ENCODE results near the gene SCGB1C2. TPM values are rescaled to one million over a fixed set of nuclear protein-coding genes. Genes with fewer than 3 reads are reported as not detected.

SCGB1C2 gene
- total and polyA plus RNA-seq, 2 donors (not counting 3 experiments of a cell fraction or from before 2014, with no cell fraction given) = not detected

DNA sequence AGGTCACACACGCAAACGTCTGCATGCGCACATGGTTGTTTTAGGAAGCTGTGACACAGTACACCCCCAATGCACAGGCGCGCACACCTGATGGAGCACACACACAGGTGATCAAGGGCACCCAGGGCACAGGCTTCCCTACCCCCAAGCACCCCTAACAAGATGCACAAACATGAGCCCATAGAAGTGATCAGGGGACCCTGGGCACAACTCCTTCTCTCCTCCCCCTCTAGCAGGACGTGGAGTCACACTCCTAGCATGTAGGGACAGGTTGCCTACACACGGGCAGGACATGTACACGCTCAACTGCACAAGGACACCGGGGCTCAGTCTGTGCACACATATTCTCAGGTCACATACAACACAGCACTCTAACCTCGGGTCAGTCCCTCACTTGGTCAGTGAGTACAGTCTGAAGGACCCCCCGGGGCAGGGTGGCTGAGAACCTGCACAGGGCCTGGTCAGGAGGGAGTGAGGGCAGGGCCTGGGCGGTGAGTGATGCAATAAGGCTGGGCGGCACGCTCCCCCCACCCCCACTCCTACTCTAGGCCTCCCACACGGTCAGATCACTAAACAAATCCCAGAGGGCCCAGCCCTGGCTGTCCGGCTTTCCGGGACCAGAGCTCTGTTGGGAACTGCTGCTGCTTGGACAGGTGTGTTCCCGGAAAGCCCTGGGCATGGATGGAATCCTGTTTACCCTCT, 44.8 kb downstream of the SCGB1C2 start:
- Histone ChIP-seq H3K36me3 (ENCODE audit: control insufficient read depth in 2 of 2, extremely low read depth in 1 of 2, insufficient read depth in 2 of 2, low read length in 2 of 2) (no peaks in the 10 kb centered on the region), H3K9me1 (replicated peaks; ENCODE audit: control insufficient read depth, extremely low read depth, insufficient read depth, low read length) (no peaks in the 10 kb centered on the region), H3K27me3 (ENCODE audit: control insufficient read depth in 2 of 2, insufficient read depth in 2 of 2, low read length in 2 of 2) (peaks cover 44 to 51% of the 10 kb centered on the region in 2 experiments), H3K4me3 (replicated peaks in 1 of 3; ENCODE audit: insufficient read depth in 1 of 3, low read depth in 1 of 3, low read length in 3 of 3) (no peak overlapping the region), H3K9ac (replicated peaks; ENCODE audit: extremely low read depth, insufficient read depth, low read length) (no peak overlapping the region), H2AFZ (ENCODE audit: low read depth, low read length) (no peak overlapping the region), H4K20me1 (replicated peaks; ENCODE audit: control insufficient read depth, extremely low read depth, insufficient read depth, low read length) (no peaks in the 10 kb centered on the region), H3K4me2 (ENCODE audit: insufficient read depth, low read length) (no peak overlapping the region), H3K4me1 (ENCODE audit: control insufficient read depth, extremely low read depth, insufficient read depth, low read length) (no peaks in the 10 kb centered on the region), H3K9me3 (replicated peaks; ENCODE audit: control insufficient read depth, insufficient read depth, low read length) (no peaks in the 10 kb centered on the region), H3K27ac (ENCODE audit: insufficient read depth, low read depth, low read length) (no peak overlapping the region), H3K79me2 (ENCODE audit: control insufficient read depth, insufficient read depth, low read length) (no peaks in the 10 kb centered on the region)
- intact Hi-C loops (cut with micrococcal nuclease) (no loop called here), dilution Hi-C loops (cut with MboI; ENCODE audit: extremely low pct_ligation_motif_present, low sequenced_read_pairs) (no loop called here)
- FAIRE-seq (no peak), DNase-seq (ENCODE audit: low read depth, low spot score) (no peak)
- CTCF ChIA-PET = interaction anchor here (1.1 to 1.3 kb wide), 3 partner anchors 9 to 230 kb away, joined by 3 to 6 read pairs (median 4); no protein-coding TSS in a partner anchor
- BruUV-seq (replicated peaks) = no TSS peak
- TF ChIP-seq, protein P1, sequence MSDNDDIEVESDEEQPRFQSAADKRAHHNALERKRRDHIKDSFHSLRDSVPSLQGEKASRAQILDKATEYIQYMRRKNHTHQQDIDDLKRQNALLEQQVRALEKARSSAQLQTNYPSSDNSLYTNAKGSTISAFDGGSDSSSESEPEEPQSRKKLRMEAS (IDR thresholded peaks at IDR 0.05; ENCODE audit: insufficient read depth, insufficient read length) = no peak
- TF ChIP-seq, protein P2, sequence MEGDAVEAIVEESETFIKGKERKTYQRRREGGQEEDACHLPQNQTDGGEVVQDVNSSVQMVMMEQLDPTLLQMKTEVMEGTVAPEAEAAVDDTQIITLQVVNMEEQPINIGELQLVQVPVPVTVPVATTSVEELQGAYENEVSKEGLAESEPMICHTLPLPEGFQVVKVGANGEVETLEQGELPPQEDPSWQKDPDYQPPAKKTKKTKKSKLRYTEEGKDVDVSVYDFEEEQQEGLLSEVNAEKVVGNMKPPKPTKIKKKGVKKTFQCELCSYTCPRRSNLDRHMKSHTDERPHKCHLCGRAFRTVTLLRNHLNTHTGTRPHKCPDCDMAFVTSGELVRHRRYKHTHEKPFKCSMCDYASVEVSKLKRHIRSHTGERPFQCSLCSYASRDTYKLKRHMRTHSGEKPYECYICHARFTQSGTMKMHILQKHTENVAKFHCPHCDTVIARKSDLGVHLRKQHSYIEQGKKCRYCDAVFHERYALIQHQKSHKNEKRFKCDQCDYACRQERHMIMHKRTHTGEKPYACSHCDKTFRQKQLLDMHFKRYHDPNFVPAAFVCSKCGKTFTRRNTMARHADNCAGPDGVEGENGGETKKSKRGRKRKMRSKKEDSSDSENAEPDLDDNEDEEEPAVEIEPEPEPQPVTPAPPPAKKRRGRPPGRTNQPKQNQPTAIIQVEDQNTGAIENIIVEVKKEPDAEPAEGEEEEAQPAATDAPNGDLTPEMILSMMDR (IDR thresholded peaks at IDR 0.05; ENCODE audit: extremely low read depth in 1 of 2, insufficient read depth in 1 of 2, low read depth in 1 of 2, low read length in 2 of 2) = no peak
- TF ChIP-seq POLR2AphosphoS5 (IDR thresholded peaks at IDR 0.05; ENCODE audit: insufficient read depth, low read depth, low read length) (no peak), JUN (IDR thresholded peaks at IDR 0.05; ENCODE audit: borderline replicate concordance, insufficient read depth, insufficient read length, low read depth) (no peak), POLR2A (IDR thresholded peaks at IDR 0.05; ENCODE audit: low read depth, low read length) (no peak), FOS (IDR thresholded peaks at IDR 0.05; ENCODE audit: borderline replicate concordance, insufficient read depth, low read length) (no peak), MYC (IDR thresholded peaks at IDR 0.05; ENCODE audit: low read depth, low read length) (no peak), GATA2 (IDR thresholded peaks at IDR 0.05; ENCODE audit: insufficient read depth, insufficient read length, low read depth, low read length) (no peak), EZH2 (IDR thresholded peaks at IDR 0.05; ENCODE audit: borderline replicate concordance, low read depth, low read length, severe bottlenecking) (no peak)
- POLR2A ChIA-PET = no interaction called here
